Transverse colon (tissue), 3 donors: ENCODE results near the gene LPCAT1.

Experiments used
- POLR2A ChIP-seq: fragments of 450-650 bp; IDR thresholded peaks from one replicate; pipeline ENCODE4 v1.6.1; 2016; ENCODE audit warnings: antibody characterized with exemption, mild to moderate bottlenecking, moderate library complexity
- TF ChIP-seq, protein P1 (sequence below), 5 experiments: fragments of 200-600 bp in 3 of 5; fragments of 450-650 bp in 2 of 5; sonication (generic) in 3 of 5; IDR thresholded peaks; 1 replicate in 2 of 5; 2 replicates in 3 of 5; pipeline ENCODE4 v1.5.1; 2016 to 2017; ENCODE audit warnings: antibody characterized with exemption in 5 of 5, inconsistent platforms in 3 of 5, mild to moderate bottlenecking in 2 of 5, moderate library complexity in 1 of 5

DNA sequence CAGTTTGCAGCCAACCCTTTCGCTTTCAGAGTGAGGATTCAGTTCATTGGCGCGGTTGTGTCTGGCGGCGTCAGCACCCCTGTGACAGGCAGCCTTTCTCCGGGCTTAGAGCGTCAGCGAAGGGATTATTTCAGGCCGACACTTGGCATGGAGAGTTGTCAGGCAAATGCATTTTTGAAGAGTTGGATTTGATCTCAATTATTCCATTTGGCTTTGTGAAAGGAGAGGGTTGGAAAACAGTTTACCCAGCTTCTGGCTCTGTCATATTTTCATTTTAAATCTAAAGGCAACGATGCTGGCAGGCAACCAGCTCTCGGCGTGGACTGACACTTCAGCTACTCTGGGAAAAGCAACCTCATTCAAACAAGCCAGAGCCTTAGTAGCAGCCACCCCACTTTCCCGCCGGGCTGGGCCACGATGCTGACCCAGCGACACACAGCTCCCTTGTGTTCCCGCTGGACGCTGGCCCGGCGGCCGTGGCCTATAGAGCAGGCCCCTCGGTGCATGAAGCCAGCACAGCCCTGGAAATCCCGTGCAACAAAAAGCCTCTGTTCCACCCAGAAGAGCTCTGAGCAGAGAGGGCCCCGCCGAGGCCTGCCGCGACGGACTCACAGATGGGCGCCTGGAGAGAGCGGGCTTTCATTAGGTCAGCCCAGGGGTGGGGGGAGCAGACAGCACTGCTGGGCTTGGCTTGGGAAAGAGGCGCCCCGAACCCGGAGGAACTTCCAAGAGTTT lies 28.9 kb upstream of the LPCAT1 start:
- TF ChIP-seq, protein P1, sequence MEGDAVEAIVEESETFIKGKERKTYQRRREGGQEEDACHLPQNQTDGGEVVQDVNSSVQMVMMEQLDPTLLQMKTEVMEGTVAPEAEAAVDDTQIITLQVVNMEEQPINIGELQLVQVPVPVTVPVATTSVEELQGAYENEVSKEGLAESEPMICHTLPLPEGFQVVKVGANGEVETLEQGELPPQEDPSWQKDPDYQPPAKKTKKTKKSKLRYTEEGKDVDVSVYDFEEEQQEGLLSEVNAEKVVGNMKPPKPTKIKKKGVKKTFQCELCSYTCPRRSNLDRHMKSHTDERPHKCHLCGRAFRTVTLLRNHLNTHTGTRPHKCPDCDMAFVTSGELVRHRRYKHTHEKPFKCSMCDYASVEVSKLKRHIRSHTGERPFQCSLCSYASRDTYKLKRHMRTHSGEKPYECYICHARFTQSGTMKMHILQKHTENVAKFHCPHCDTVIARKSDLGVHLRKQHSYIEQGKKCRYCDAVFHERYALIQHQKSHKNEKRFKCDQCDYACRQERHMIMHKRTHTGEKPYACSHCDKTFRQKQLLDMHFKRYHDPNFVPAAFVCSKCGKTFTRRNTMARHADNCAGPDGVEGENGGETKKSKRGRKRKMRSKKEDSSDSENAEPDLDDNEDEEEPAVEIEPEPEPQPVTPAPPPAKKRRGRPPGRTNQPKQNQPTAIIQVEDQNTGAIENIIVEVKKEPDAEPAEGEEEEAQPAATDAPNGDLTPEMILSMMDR (IDR thresholded peaks at IDR 0.05), result no peak
- no peak for TF ChIP-seq POLR2A
